ENCODE measurements around the gene TIMM9.

GRCh38 chr14:58398895-58399294 lies 28.4 kb downstream of the TIMM9 start:
- TF ChIP-seq, protein P1, sequence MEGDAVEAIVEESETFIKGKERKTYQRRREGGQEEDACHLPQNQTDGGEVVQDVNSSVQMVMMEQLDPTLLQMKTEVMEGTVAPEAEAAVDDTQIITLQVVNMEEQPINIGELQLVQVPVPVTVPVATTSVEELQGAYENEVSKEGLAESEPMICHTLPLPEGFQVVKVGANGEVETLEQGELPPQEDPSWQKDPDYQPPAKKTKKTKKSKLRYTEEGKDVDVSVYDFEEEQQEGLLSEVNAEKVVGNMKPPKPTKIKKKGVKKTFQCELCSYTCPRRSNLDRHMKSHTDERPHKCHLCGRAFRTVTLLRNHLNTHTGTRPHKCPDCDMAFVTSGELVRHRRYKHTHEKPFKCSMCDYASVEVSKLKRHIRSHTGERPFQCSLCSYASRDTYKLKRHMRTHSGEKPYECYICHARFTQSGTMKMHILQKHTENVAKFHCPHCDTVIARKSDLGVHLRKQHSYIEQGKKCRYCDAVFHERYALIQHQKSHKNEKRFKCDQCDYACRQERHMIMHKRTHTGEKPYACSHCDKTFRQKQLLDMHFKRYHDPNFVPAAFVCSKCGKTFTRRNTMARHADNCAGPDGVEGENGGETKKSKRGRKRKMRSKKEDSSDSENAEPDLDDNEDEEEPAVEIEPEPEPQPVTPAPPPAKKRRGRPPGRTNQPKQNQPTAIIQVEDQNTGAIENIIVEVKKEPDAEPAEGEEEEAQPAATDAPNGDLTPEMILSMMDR (IDR thresholded peaks at IDR 0.05), result no peak
- TF ChIP-seq POLR2A (IDR thresholded peaks at IDR 0.05), result no peak
